ENCODE results near the gene NUDT10.

GRCh38 chrX:51316271-51316670 lies 16.4 kb upstream of the NUDT10 start:
- no peak for TF ChIP-seq REST (IDR thresholded peaks at IDR 0.05; ENCODE audit: borderline replicate concordance)
- TF ChIP-seq REST (CRISPR knock-in tag; IDR thresholded peaks at IDR 0.05; ENCODE audit: low read depth), result no peak
- no peak for TF ChIP-seq NFYB (IDR thresholded peaks at IDR 0.05; ENCODE audit: extremely low read depth, insufficient read length)
- TF ChIP-seq MED1 (CRISPR knock-in tag; IDR thresholded peaks at IDR 0.05; ENCODE audit: borderline replicate concordance), result no peak
- TF ChIP-seq ARHGAP35 (IDR thresholded peaks at IDR 0.05; ENCODE audit: partially characterized antibody), result no peak
- no peak for TF ChIP-seq BRF1 (IDR thresholded peaks at IDR 0.05; ENCODE audit: borderline replicate concordance, extremely low read depth, insufficient read length)
- TF ChIP-seq POLR2A (conservative IDR thresholded peaks at IDR 0.05), result no peak
- no peak for TF ChIP-seq ESRRA (IDR thresholded peaks at IDR 0.05; ENCODE audit: borderline replicate concordance, low read depth)

Data from K562 (cell line).